HG03571 (cell line): ENCODE measurements around the gene NAV1.
"Not testable (repeated sequence)": the region's sequence is repeated elsewhere in the genome, so short reads cannot be mapped to it uniquely, and the experiment has no call there.

Experiments
- ATAC-seq: cut with Tn5 transposase; IDR thresholded peaks from one replicate; pipeline ENCODE4 v1.9.1; 2021; ENCODE audit not compliant: unreplicated experiment

The NAV1 gene

GRCh38 chr1:201563941-201564340 lies 25.0 kb downstream of the NAV1 start:
- ATAC-seq, result no peak

- ATAC-seq, result no peak
Observed at GRCh38 chr1:201565024-201565730, 26.2 kb downstream of the NAV1 start.

- no peak for ATAC-seq
Observed at GRCh38 chr1:201565771-201566528, 27.0 kb downstream of the NAV1 start.

DNA sequence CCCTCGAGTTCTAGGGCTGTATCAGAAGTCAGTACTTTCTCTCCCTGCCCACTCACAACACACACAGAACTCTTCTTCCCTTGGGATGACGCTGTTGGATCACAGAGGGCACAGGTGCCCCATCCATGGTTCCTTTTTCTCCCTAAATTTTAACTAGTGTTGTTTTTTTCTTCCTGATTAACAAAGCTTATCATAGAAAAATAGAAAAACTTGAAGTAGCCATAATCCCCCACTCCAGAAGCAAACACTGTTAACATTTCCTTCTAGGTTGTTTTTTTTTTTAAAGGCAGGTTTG lies 27.5 kb downstream of the NAV1 start:
- no peak for ATAC-seq

DNA sequence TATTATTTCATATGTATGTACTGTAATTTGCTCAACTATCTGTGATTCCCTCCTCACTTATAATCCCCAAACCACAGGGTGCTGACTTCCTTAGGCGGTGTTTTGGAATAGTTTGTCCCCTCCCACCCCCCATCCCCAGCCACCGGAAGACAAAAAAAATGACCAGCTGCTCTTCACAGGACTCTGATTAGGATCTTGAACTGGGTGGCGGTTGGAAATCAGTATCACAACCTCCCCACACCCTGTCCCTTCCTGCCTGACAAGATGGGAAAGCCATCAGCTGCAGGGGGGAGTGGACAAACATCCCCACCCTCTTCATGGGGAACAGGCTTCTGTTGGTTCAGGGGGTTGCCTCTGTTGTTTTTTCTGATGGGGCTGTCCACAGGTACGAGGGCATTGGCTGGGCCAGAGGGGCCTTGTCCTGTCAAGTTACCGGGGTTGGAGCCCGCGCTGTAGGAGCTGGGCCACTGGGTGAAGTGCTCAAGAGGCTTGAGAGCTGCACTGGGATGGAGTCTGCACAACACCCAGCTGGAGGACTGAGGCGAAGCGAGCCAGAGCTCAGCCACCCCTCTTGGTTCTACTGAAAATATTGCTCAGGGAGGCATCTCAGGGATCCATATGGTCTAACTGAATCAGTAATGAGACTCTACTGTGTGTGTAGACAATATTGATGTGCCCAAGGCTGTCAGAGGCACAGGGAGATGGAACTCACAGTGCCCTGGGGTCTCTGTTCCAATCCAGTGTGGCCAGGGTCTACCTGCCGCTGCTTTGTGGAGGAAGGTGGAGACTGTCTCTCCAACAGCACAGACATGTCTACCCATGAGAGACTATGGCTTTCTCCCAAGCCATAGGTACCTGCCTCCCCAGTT lies 28.2 kb downstream of the NAV1 start:
- no peak for ATAC-seq

DNA sequence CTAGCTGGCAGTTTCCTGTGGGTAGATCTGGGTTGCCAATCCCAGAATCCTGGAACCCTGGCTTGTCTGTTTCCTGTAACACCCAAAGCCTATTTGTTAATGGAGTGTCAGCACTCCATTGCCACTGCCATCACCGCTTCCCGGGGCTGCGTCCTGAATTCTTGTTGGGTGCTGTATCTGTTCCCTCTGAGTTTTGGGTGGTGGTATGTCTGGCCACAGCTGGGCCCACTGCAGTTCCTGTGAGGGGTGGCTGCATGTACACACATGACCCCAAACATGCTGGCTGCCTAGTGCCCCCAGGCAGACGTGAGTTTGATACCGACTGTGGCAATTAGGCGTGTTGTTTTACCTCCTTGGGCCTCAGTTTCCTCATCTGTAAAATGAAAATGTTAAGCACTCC lies 29.3 kb downstream of the NAV1 start:
- ATAC-seq, result no peak

DNA sequence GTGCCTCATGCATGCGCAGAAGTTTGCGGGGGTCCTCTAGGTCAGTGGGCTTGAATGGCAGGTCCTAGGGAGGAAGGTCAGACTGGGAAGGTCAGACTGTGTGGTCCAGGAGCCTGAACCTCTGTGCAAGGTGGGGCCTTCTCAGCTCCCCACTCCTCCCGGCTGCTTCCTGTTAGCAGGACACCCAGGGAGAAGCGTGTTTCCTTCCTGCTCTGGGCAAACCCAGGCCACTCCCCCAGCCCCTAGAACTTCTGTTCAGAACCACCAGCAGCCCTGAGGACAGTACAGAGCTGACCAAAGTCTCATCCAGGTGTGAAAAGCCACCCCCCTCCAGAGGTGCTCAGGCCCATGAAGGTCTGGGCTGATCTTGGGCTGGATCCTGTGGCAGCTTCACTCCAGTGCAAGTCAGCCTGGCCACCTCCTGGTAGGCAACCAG lies 29.9 kb downstream of the NAV1 start:
- ATAC-seq, result no peak

DNA sequence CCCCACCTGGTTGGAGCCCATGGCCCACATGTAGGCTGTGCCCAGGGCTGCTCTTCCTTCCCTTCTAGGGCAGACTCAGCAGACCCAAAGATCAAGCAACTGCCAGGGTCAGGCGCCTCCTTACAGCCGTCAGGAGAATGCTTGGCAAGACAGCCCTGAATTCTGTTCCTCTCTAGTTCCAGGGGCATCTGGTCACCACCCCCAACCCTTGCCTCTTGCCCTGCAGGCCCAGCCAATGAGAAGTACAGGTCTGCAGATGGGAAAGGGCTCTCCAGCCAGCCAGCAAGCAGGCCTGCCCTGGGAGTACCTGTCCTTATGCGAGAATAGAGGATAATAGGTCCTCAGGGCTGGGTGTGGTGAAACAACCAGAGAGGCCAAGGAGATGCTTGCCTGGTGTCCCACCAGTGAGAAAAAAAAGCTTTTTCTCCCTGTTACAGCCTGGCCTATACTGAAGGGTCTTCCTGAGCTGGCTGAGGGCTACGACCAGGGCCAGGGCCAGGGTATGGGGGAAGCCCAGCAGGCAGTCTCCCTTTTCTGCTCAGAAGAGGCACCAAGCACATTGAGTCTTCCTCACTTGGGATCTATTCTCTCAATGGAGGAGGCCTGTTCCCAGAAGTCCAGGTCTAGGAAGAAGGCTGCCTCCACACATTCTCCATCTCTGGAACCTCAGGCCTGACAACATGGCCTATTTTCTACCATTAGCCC lies 31.4 kb downstream of the NAV1 start:
- no peak for ATAC-seq

DNA sequence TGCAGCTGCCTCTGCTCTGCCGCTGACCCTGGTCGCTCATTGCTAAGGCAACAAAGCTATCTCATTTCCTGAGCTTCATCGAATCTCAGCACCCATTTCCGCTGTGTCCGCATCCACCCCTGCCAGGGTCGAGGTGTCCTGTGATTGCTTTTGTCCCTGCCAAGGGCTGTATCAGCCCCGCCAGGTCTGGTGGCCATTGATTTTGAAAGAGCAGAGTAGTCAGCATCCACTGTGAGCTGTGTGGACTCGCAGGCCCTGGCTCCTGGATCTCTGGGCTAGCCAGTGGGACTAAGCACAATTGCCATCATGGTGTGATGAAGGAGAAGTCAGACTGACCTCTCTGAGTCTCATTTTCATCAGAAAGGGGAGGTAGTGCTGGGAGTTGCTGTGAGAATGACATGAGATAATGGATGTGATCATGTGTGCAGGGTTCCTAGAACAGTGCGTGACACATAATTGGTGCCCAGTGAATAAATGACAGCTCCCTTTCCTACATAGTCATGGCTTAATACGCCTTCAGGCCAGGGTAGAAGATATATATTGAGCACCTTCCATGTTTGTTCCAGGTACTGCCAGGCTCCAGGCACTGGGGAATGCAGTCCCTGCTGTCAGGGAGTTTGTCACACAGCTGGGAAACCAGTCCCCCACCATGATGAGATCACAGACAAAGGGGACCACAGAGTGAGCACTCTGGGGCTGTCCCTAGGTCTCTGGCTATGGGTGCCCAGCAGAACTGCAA lies 32.1 kb downstream of the NAV1 start:
- ATAC-seq, result no peak

- ATAC-seq, result no peak
Observed at GRCh38 chr1:201573030-201573429, 34.1 kb downstream of the NAV1 start.

DNA sequence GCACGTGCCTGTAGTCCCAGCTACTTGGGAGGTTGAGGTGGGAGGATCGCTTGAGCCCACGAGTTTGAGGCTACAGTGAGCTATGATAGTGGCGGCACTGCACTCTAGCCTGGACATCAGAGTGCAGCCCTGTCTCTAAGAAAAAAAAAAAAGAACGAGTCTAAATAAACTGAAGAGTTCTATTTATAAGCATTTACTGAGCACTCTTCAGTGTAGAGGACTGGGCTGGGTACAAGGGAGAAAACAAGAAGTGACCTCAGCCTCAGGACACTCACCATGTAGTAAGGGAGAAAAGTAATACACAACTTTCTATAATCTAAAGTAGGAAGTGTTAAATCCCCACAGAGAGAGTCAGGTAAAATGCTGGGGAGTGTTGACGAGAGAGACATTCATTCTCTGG lies 35.0 kb downstream of the NAV1 start:
- ATAC-seq, result no peak

- ATAC-seq, result no peak
Observed at GRCh38 chr1:201575912-201576311, 37.0 kb downstream of the NAV1 start.

- ATAC-seq, result no peak
Observed at GRCh38 chr1:201576914-201577313, 38.0 kb downstream of the NAV1 start.

GRCh38 chr1:201578008-201578888 lies 39.3 kb downstream of the NAV1 start:
- ATAC-seq, result no peak

DNA sequence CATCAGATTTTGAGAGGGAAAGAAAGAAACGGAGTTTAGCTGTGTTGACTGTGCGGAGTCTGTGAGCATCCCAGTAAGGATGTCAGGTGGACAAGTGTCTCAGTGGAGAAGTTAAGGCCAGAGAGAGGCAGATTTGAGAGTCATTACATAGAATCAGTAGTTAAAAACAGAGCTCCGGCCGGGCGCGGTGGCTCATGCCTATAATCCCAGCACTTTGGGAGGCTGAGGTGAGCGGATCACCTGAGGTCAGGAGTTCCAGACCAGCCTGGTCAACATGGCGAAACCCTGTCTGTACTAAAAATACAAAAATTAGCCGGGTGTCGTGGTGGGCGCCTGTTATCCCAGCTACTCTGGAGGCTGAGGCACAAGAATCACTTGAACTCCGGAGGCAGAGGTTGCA lies 42.4 kb downstream of the NAV1 start:
- not testable (repeated sequence) for ATAC-seq

- no peak for ATAC-seq
Observed at GRCh38 chr1:201582705-201583442, 43.9 kb downstream of the NAV1 start.

- no peak for ATAC-seq
Observed at GRCh38 chr1:201583663-201584062, 44.7 kb downstream of the NAV1 start.

- no peak for ATAC-seq
Observed at GRCh38 chr1:201584471-201585092, 45.7 kb downstream of the NAV1 start.
